Neural progenitor cell (in vitro differentiated cells): ENCODE results near the gene WDR81. TPM values are rescaled to one million over a fixed set of nuclear protein-coding genes. Genes with fewer than 3 reads are reported as not detected.
"Not testable (repeated sequence)": the region's sequence is repeated elsewhere in the genome, so short reads cannot be mapped to it uniquely, and the experiment has no call there.

Experiments
- DNase-seq: peaks from one replicate; pipeline ENCODE4 v3.0.0-alpha.2; 2016; ENCODE audit warnings: low spot score
- H2AFZ ChIP-seq: fragments of 200-600 bp; sonication (generic); replicated peaks from 2 replicates; pipeline ENCODE4 v1.6.1; 2016; ENCODE audit warnings: antibody characterized with exemption
- H3F3A ChIP-seq: fragments of 200-600 bp; sonication (generic); 2 replicates; pipeline ENCODE4 v1.6.1; 2016; ENCODE audit warnings: antibody characterized with exemption, low read depth
- H3K27ac ChIP-seq: fragments of 200-600 bp; sonication (generic); 2 replicates; pipeline ENCODE4 v1.5.1; 2016; ENCODE audit warnings: mild to moderate bottlenecking
- H3K27me3 ChIP-seq: fragments of 200-600 bp; sonication (generic); 2 replicates; pipeline ENCODE4 v1.6.1; 2016; ENCODE audit warnings: mild to moderate bottlenecking, moderate library complexity
- H3K36me3 ChIP-seq: fragments of 200-600 bp; sonication (generic); 2 replicates; pipeline ENCODE4 v1.5.1; 2016
- H3K4me1 ChIP-seq: fragments of 200-600 bp; sonication (generic); 2 replicates; pipeline ENCODE4 v1.6.1; 2016; ENCODE audit warnings: mixed run types
- H3K4me2 ChIP-seq: fragments of 200-600 bp; sonication (generic); 2 replicates; pipeline ENCODE4 v1.6.1; 2016
- H3K4me3 ChIP-seq: fragments of 200-600 bp; sonication (generic); 2 replicates; pipeline ENCODE4 v1.5.1; 2016
- H3K79me2 ChIP-seq: fragments of 200-600 bp; sonication (generic); 2 replicates; pipeline ENCODE4 v1.6.1; 2016; ENCODE audit warnings: low read depth
- H3K9ac ChIP-seq: fragments of 200-600 bp; sonication (generic); 2 replicates; pipeline ENCODE4 v1.6.1; 2016
- H3K9me3 ChIP-seq: fragments of 200-600 bp; sonication (generic); 2 replicates; pipeline ENCODE4 v1.5.1; 2016; ENCODE audit warnings: low read depth
- H4K20me1 ChIP-seq: fragments of 200-600 bp; sonication (generic); 2 replicates; pipeline ENCODE4 v1.6.1; 2016; ENCODE audit warnings: low read depth
- H3K27ac Mint-ChIP-seq: 3 replicates; pipeline ENCODE4 v1.8.0; 2021; ENCODE audit warnings: mixed read lengths
- H3K27me3 Mint-ChIP-seq: 2 replicates; pipeline ENCODE4 v1.8.0; 2022; ENCODE audit warnings: low read depth, mild to moderate bottlenecking, inconsistent platforms, moderate library complexity, mixed read lengths; ENCODE audit not compliant: insufficient read depth
- H3K36me3 Mint-ChIP-seq: 3 replicates; pipeline ENCODE4 v1.8.0; 2021; ENCODE audit warnings: mixed read lengths
- H3K4me1 Mint-ChIP-seq: 3 replicates; pipeline ENCODE4 v1.8.0; 2021; ENCODE audit warnings: mixed read lengths
- H3K4me3 Mint-ChIP-seq: 3 replicates; pipeline ENCODE4 v1.8.0; 2021; ENCODE audit warnings: mild to moderate bottlenecking, moderate library complexity, mixed read lengths
- H3K9me3 Mint-ChIP-seq: 3 replicates; pipeline ENCODE4 v1.8.0; 2020; ENCODE audit warnings: mixed read lengths
- EZH2 ChIP-seq: fragments of 200-600 bp; sonication (generic); IDR thresholded peaks from 2 replicates; pipeline ENCODE4 v1.6.1; 2017; ENCODE audit warnings: antibody characterized with exemption, mild to moderate bottlenecking, moderate library complexity
- EZH2phosphoT487 ChIP-seq: fragments of 200-600 bp; sonication (generic); IDR thresholded peaks from 2 replicates; pipeline ENCODE4 v1.6.1; 2017; ENCODE audit warnings: antibody characterized with exemption
- total RNA-seq: library from RNA; depleted of rRNA; stranded (reverse); fragments of >200 nt; gene quantifications from 2 replicates; pipeline ENCODE4 v1.2.3, GENCODE V29; 2015; ENCODE audit warnings: low replicate concordance
- TF ChIP-seq, protein P1 (sequence below): fragments of 200-600 bp; sonication (generic); IDR thresholded peaks from 2 replicates; pipeline ENCODE4 v1.5.1; 2017; ENCODE audit warnings: antibody characterized with exemption, mild to moderate bottlenecking

The WDR81 gene
- total RNA-seq, 1 donor from 2014 or later: 1.9 TPM

DNA sequence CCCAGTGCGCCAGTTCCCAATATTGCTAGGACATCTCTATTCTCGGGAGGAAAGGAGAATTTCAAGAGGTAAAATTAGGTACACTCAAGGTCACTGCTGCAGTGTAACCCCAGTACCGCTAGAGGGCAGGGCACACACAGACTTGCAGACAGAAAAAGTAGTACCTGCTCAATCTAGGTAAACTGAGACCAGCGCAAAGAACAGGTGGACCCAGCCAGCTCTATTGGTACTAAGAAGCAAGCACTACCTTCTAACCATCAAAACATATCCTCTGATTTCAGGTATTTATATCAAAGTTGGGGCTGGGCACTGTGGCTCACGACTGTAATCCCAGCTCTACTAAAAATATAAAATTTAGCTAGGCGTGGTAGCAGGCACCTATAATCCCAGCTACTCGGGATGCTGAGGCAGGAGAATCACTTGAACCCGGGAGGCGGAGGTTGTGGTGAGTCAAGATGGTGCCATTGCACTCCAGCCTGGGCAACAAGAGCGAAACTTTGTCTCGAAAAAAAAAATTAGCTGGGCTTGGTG is 3.6 kb upstream of the WDR81 start:
- TF ChIP-seq, protein P1, sequence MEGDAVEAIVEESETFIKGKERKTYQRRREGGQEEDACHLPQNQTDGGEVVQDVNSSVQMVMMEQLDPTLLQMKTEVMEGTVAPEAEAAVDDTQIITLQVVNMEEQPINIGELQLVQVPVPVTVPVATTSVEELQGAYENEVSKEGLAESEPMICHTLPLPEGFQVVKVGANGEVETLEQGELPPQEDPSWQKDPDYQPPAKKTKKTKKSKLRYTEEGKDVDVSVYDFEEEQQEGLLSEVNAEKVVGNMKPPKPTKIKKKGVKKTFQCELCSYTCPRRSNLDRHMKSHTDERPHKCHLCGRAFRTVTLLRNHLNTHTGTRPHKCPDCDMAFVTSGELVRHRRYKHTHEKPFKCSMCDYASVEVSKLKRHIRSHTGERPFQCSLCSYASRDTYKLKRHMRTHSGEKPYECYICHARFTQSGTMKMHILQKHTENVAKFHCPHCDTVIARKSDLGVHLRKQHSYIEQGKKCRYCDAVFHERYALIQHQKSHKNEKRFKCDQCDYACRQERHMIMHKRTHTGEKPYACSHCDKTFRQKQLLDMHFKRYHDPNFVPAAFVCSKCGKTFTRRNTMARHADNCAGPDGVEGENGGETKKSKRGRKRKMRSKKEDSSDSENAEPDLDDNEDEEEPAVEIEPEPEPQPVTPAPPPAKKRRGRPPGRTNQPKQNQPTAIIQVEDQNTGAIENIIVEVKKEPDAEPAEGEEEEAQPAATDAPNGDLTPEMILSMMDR: peak; percentile 99
- no peak for TF ChIP-seq EZH2phosphoT487
- H3K27ac ChIP-seq: no peak overlapping the region
- peak; percentile 64 for DNase-seq
- Mint-ChIP-seq H3K9me3 (no peaks in the 10 kb centered on the region), H3K36me3 (no peaks in the 10 kb centered on the region), H3K27ac (no peak overlapping the region), H3K4me3 (peak overlapping the region; percentile 59), H3K4me1 (peaks cover 22% of the 10 kb centered on the region), H3K27me3 (peaks cover 7% of the 10 kb centered on the region)
- H3K79me2 ChIP-seq: no peaks in the 10 kb centered on the region
- H3K4me3 ChIP-seq: no peak overlapping the region
- H3K9ac ChIP-seq: no peak overlapping the region
- no peaks in the 10 kb centered on the region for H3K9me3 ChIP-seq
- H3K36me3 ChIP-seq: no peaks in the 10 kb centered on the region
- no peak overlapping the region for H2AFZ ChIP-seq
- H3F3A ChIP-seq: peaks cover 43% of the 10 kb centered on the region
- peaks cover 8% of the 10 kb centered on the region for H3K4me1 ChIP-seq
- no peak overlapping the region for H3K4me2 ChIP-seq
- H3K27me3 ChIP-seq: no peaks in the 10 kb centered on the region
- peaks cover under 1% of the 10 kb centered on the region for H4K20me1 ChIP-seq

DNA sequence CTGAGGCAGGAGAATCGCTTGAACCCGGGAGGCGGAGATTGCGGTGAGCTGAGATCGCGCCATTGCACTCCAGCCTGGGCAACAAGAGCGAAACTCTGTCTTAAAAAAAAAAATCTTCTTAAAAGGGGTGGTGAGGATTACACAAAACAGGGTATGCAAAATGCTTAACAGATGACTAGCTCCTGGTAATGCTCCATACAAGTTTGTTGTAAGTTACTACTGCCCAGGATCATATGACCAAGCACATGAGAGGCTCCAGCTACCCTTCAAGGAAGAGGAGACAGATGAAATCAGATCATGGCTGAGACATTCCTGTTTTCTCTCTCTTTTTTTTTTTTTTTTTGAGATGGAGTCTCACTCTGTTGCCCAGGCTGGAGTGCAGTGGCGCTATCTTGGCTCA is 2.5 kb upstream of the WDR81 start:
- H3K36me3 Mint-ChIP-seq, H3K36me3 ChIP-seq, H3K9me3 Mint-ChIP-seq, H3K4me3 Mint-ChIP-seq, H3K27ac ChIP-seq, H3K27me3 ChIP-seq, H2AFZ ChIP-seq, H3K4me2 ChIP-seq, DNase-seq, H3K27me3 Mint-ChIP-seq, H3K4me1 ChIP-seq, H4K20me1 ChIP-seq, H3K27ac Mint-ChIP-seq, H3K79me2 ChIP-seq, H3K4me3 ChIP-seq, H3K9ac ChIP-seq, H3K9me3 ChIP-seq: not testable (repeated sequence)
- peaks cover 22% of the 10 kb centered on the region for H3K4me1 Mint-ChIP-seq
- peaks cover 38% of the 10 kb centered on the region for H3F3A ChIP-seq

DNA sequence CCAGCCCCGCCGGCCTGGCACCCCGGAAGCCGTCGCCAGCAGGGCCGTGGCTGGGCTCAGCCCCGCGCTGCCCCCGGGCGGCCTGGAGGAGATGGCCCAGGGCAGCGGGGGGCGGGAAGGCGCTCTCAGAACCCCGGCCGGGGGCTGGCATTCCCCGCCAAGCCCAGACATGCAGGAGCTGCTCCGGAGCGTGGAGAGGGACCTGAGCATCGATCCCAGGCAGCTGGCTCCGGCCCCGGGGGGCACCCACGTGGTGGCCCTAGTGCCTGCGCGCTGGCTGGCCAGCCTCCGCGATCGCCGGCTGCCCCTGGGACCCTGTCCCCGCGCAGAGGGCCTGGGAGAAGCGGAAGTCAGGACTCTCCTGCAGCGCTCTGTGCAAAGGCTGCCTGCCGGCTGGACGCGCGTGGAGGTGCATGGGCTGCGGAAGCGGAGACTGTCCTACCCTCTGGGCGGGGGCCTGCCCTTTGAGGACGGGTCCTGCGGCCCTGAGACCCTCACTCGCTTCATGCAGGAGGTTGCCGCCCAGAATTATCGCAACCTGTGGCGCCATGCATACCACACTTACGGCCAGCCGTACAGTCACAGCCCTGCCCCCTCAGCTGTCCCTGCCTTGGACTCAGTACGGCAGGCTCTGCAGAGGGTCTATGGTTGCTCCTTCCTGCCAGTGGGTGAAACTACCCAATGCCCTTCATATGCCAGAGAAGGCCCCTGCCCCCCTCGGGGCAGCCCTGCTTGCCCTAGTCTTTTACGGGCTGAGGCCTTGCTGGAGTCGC is 551 bp downstream of the WDR81 start:
- H3K27ac ChIP-seq: no peak overlapping the region
- peaks cover 20% of the 10 kb centered on the region for H3F3A ChIP-seq
- Mint-ChIP-seq H3K4me1 (peaks cover 16% of the 10 kb centered on the region), H3K9me3 (no peaks in the 10 kb centered on the region), H3K4me3 (peak overlapping the region; percentile 77), H3K27ac (no peak overlapping the region), H3K27me3 (peaks cover 5% of the 10 kb centered on the region), H3K36me3 (no peaks in the 10 kb centered on the region)
- H4K20me1 ChIP-seq: no peaks in the 10 kb centered on the region
- peak overlapping the region; percentile 87 for H3K4me2 ChIP-seq
- no peaks in the 10 kb centered on the region for H3K27me3 ChIP-seq
- H3K9ac ChIP-seq: peak overlapping the region; percentile 9
- H2AFZ ChIP-seq: peak overlapping the region; percentile 79
- no peaks in the 10 kb centered on the region for H3K36me3 ChIP-seq
- no peaks in the 10 kb centered on the region for H3K79me2 ChIP-seq
- H3K4me3 ChIP-seq: peak overlapping the region; percentile 57
- H3K4me1 ChIP-seq: no peaks in the 10 kb centered on the region
- no peaks in the 10 kb centered on the region for H3K9me3 ChIP-seq
- no peak for TF ChIP-seq EZH2phosphoT487
- no peak for TF ChIP-seq EZH2
- TF ChIP-seq, protein P1: no peak
- DNase-seq: peak; percentile 64
